Activated CD8-positive, alpha-beta memory T cell treated with anti-CD3 and anti-CD28 coated beads for 1 hour (primary cell): Measurements from ENCODE around the gene TMEM260.
"Not testable (repeated sequence)": the region's sequence is repeated elsewhere in the genome, so short reads cannot be mapped to it uniquely, and the experiment has no call there.

Experiments
- DNase-seq, 2 donors: peaks; one replicate each; pipeline ENCODE4 v3.0.0-alpha.2; 2020; ENCODE audit warnings: low read depth in 1 of 2; ENCODE audit errors: extremely low read depth in 1 of 2

The TMEM260 gene

DNA sequence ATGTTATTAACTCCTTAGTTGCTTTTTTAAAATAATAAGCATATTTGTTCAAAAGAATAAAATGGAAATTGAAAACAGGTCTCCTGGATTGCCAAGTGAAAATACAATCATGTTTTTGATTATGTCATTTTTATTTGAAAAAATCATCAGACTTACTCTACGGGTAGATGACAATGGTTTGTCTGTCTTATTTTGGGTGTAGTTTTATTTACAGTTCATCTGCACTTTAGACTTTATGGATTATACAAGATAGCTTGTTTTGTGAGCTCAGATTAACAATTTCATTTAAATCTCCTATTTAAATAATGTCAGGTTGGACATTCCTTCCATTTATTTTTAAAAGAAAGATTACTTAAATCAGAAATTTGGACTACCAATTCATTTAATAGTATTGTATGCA is 14.8 kb downstream of the TMEM260 start:
- DNase-seq, result no peak

DNA sequence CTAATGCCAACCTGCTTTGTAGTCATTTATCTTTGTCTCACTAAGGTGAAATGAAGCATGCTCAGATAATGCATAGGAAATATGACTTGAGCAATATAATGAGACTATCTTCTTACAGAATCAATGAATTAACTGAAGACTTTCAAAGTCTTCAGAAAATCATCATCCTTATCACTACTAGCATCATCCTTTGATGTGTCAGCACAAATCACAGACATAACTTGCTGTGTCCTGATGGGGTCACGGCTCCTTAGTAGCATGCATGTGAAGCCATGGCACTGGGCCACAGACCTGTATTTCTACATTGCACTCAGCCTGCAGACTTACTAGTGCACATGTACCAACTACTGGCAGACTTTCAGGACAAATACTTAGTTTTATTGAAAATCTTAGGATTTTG is 18.9 kb downstream of the TMEM260 start:
- DNase-seq, result no peak

DNA sequence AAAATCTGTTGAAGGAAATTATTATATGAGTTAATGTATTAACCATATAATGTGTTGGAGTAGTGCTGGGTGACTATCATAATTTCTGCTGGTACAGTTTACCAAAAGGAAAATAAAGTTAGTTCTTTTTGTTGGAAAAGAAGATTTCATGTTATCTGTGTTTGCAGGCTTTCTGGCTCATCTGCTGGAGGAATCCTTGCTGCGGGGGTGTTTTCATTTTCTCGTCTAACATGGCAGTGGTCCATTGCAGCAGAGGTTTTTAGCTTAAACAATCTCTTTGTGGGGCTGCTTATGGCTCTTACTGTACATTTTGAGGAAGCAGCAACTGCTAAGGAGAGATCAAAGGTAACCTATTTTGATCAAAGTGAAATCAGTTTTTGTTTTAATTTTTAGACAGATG is 24.1 kb downstream of the TMEM260 start:
- DNase-seq, result no peak

DNA sequence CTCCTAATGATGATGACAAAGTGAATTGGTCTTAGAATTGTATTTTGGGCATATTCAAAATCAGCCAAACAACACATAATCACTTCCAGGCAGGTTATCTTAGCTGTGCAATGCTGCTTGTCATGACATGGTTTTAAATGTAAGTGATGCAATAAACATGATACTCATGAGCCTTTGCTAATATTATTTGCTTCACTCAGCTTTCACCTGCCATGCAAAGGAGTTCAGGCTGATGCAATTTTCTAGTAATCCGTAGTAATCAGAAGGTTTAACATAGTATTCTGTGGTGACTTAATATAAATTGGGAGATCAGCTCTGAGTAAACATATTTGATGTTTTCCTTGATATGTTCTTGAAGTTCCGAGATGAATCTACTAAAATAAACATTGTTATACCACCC is 29.1 kb downstream of the TMEM260 start:
- no peak for DNase-seq

DNA sequence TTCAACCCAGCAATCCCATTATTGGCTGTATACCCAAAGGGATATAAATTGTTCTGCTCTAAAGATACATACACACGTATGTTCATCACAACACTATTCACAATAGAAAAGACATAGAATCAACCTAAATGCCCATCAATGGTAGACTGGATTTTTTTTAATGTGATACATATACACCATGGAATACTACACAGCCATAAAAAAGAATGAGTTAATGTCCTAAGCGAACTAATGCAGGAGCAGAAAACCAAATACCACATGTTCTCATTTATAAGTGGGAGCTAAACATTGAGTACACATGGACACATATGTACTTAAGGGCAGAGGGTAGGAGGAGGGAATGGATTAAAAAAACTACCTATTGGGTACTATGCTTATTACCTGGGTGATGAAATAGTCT is 32.1 kb downstream of the TMEM260 start:
- not testable (repeated sequence) for DNase-seq

DNA sequence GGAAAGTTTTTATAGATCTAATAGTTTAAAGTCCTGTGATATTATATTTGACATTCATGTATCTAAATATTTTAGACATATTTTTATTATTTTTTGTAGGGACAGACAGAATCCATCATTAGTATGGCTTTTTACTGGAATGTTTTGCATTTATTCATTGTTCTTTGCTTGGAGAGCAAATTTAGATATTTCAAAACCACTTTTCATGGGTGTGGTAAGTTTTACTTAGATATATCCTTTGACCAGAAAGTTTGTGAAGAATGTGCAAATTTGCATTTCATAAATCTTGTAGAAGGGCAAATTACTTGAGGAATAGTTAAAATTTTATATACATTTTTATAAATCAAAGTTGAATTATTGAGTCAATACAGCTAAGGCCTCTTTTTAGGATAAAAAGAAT is 37.5 kb downstream of the TMEM260 start:
- no peak for DNase-seq

DNA sequence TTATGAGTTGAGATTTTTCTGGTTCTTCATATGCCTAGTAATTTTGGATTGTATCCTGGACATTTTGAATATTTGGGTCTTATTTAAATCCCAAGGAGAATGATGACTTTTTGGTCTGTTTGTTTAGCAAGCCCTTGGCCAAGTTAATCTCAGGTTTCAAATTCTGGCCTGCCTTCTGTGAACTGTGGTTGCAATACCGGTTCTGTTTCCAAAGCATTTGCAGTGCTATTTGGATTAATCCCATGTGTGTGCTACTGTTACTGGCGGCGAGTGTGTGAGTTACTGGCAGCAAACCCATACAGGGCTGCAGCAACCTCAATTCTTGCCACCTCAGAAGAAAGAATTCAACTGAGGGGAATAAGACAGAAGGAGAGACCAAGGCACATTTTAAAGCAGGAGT is 51.1 kb downstream of the TMEM260 start:
- DNase-seq, result no peak

DNA sequence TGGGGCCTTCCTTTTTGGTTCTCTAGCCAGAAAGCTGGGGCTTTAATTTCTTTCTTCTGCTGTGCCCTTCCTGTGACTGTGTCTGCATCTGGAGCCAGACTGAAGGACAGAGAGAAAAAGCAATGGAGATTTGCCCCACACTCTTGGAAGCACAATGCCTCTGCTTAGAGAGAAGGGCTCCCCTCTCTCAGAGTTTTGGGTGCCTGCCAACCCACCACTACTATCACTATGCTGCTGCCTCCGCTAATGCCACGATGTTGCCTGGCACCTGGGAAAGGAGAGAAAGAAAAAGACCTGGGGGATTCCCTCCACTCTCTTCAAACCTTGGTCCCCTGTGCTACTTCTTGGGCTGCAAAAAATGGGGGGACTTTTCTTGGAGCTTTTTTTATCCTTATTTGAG is 52.6 kb downstream of the TMEM260 start:
- no peak for DNase-seq

DNA sequence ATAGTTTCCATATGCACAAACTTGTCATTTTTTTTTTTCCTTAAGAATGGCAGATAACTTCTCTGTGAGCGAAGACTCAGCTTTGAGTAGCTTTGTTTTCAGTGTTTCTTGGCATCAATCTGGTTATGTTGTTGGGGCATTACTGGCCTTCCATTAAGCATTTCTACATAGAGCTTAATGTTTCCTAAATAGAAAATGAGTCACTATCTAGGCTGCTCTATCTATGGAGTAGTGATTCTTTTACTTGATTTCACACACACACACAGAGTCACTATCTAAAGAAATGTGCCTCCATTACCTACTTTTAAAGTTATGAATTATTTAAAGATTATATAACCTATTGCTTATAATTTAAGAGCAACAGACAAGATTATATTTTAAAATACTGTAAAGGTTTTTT is 53.9 kb downstream of the TMEM260 start:
- DNase-seq, result no peak

DNA sequence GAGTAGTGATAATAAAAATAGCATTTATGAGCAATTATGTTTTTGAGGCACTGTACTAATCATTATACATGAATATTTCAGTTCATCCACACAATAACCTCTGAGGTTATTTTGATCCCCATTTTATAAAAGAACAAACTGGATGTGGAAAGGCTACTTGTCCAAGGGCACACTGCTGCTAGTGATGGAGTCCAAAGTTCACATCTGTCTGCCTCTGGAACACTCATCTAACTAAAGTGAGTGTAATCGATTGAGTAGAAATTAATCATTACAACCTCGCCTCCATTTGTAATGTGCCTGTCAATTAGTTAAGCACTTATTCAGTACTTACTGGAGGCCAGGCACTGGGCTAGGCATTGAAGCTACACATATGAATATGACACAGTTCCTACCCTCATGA is 55.4 kb downstream of the TMEM260 start:
- DNase-seq, result no peak

DNA sequence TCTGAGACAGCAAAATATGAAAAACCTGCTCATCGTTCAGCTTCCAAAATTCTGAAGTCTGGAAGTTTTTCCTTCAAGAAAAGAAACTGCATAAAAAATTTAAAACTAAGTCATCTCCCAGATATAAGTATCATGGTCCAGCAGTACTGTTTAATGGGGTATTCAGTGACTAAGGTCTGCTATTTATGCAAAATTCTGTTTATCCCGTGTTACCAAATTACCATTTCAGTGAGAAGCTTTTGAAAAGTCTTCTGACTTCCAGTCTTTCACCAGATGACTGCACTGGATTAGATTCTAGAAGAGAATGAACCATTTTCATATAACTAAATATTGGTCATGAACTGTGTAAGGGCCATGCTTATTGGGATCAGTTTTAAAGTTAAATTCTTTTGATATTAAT is 67.9 kb downstream of the TMEM260 start:
- no peak for DNase-seq

DNA sequence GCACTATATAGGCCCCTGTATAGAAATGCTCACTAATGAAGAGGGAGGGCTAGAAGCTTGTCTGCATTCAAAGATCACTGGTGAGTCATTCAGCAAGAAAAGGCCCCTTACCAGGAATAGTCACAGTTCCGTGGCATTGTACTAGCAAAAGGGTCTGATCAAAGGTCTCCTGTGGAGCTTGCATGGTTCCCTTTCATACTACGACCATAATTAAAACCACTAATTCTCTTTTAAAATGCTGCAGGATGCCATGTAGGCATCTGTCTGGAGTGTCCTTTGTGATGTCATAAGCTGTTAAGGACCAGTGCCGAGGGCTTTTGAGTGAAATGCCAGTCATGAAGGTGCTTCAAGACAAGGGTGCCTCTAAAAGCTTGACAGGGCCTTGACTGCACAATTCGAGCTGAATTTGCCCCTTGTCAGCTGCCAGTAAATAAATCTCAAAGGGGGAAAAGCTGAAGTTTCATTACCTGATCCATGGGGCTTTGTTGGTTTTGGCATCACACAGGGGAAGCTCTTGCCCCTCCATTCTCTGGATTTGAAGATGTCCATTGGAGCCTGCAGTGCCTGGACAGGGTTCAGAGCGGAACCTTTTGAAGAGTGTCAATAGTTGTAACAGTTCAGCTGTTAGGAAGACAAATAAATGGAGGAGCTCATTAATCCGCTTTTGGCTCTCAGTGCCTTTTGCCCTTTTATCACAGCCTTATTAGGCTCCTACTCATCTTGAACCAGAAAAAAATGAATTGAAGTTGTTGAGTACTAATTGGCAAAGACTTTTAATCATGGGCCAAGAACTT is 69.1 kb downstream of the TMEM260 start:
- DNase-seq, result no peak

DNA sequence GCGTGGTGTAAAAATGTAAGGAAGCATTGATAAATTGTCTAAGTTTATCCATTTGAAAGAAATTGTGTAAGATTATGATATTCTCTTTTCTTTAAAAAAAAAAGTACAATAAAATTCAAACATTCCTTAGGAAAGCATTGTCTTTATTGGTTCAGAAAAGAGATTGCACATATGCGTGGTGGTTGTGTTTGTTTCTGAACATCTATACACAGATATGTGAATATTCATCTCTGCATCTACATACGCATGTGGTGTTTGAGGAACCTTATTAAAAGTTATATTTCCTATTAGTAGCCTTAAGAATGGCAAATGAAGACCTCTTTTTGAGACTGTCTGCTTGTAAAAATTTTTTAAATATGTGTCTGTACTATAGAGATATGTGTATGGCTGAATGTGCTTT is 69.8 kb downstream of the TMEM260 start:
- DNase-seq, result no peak

DNA sequence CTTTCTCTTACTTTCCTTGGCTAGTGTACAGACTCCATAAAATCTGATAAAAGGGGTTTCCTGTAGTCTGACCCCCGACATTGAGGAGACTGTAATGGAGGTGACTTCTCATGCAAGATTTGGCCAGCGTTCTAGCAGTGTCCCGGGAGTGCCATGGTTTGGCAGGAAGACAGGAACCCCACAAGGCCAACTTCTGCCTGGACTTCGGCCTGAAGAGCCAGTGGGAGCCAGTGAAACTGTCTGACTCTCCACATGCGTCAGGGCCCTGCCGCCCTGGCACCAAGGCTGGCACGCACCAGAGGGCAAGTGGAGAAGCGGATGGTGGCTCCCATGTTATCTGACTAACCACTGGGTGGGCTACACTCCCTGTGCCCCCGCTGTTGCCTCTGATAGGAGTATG is 70.5 kb downstream of the TMEM260 start:
- DNase-seq, result no peak

DNA sequence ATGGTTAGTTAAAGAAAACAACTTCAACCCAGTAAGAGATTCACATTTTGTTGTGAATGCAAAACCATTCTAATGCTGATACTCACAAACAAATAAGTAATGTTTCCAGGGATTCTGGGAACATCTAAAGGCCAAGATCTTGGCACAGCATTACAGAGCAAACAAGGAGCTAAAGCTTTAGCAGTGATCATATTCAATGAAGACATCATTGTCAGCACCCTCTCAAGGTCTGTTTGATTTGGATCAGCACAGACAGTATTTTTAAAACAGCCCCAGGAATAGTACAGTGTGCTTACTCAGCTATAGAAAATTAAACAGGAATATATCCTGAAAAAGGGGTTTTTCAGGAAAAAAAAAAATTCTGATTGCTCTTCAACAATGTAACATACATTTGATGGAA is 71.4 kb downstream of the TMEM260 start:
- no peak for DNase-seq

DNA sequence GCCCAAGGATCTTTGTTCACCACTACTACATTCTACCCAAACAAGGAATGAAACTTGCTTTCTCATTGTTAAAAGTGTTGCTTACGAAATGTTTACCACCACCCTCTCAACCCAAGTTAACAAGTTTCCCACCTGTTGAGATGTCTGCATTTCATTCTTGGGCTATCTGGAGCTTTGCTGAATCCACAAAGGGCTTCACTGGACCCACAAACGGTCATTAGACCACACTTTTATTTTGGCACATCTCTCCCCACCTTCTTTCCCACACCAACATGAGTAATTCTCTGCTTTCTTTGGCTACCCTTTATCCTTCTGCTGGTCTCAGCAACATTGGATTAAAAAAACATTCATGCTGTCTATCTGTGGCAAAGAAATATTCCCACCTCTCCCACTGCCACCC is 78.0 kb downstream of the TMEM260 start:
- DNase-seq, result no peak

DNA sequence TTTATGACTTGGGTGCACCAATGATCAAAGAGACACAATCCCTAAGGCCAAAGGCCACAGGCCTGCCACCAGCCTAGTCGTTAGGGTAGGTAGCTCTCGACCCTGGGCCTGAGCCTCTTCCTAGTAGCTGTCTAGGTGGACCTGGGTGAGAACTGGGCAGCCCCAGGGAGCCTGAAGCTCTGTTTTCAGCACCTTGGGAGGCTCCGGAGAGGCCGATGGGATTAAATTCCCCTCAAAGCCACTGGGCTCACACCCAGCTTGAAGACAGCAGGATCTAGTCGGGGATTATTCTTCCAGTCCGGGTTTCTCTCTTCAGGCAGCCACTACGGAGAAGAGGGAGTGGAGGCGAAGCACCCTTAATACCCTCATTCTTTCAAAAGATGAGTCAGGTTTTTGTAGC is 79.8 kb downstream of the TMEM260 start:
- no peak for DNase-seq

DNA sequence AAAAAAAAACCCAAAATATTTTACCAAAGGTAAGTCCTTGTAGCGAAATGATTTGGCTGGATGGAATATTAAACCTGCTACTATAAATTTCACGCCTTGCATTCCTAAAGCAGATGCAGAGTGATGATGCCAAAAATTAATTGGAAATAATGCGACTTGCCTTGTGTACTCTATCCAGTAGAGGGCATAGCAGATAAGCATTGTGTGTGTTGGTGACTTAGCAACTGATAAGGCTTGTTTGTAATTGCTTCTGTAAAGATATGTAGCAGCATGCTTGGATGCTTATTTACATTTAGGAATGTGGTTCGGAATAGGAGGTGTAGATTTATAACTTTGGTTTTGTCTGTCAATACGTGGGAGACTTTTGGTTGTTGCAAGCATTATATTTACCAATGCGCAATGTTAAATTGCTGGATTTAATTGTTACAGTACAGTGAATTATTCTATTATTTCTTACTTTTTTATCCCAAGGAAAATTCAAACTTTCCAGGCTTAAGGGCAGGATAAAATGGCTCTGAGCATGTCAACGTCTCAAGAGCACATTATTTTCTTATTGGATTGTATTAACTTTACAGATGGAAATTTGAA is 80.5 kb downstream of the TMEM260 start:
- no peak for DNase-seq

DNA sequence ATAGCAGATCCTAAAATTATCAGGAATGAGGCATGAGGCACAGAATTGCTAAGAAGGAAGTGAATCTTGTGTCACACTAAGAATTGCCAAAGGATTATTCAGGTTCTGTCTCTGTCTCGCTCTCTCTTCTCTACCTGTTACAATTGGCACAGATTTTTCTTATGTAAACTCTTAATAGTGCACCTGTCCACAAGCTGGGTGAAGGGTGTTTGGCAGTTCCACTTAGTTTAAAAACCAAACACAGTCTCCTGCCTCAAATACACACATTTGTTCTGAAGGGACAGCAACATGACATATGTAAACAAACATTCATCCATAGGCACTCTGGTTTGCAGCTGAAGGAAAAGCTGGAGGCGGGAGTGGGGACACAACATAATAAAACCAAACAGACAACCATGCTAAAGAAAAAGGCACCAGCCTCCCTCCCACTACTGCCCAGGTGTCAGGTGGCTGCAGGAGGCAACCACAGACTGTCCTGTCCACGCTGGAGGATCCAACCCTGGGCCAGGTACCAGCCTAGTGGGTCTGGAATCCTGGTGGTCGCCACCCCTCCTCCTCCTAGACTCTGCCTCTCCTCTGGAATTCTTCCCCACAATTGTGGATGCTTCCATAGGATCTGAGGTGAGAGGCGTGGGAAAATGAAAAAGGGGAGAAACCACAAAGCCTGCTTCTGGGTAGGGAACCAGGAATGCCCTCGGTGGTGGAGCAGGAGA is 81.2 kb downstream of the TMEM260 start:
- no peak for DNase-seq

DNA sequence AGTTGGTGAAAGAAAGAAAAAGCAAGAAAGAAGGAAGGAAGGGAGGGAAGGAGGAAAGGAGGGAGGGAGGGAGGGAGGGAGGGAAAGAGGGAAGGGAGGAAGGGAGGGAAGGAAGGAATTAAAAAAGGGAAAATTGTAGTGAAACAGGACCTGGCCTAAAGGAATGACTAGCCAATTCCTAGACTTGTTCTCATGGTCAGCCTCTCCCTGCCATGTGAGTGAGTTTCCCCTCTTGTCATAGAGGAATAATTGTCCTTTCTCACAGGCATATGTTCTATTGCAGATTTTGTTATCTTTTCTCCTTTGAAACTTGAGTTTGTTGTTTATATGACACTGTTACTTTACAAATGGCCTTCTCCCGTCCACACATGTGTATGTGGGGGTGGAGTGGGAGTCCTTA is 81.9 kb downstream of the TMEM260 start:
- DNase-seq, result no peak

DNA sequence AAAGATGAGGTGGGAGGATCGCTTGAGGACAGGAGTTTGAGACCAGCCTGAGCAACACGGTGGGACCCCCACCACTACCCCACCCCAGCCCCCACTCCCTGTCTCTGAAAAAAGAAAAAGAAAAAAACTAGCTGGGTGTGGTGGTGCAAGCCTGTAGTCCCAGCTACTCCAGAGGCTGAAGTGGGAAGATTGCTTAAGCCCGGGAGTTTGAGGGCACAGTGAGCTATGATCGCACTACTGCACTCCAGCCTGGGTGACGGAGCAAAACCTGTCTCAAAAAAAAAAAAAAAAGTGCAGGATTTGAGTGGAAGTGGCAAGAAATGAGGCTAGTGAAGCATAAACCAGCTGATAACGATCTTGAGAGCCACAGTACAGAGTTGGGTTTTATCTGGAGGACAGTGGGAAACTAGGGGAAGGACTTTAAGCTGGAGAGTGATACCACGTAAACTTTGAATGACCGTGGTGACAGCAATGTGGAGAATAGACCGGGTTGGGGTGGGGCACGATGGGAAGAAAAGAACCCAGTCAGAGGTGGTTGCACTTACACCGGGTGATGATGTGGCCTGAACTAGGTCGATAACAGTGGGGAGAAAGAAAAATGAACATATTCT is 85.3 kb downstream of the TMEM260 start:
- no peak for DNase-seq

DNA sequence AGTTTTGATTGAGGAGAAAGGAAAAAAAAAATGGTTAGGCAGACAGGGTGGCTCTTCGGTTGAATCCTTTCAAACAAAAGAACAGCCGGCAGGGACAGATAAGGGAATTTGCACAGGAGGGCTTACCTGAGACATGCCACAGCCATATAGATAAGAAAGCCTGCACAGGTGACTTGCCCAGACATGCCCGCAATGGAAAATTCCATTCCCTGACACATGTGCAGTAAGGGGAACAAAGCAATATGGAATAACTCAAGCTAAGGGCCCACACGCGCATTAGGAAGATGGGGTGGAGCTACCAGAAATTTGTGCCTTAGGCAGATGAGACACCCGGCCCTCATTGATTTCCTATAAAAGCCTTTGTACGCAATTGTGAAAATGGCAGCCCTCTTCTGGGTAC is 86.7 kb downstream of the TMEM260 start:
- no peak for DNase-seq
